GM12878 (cell line): ENCODE data around the gene SMARCC1.

Experiments
- BCL3 ChIP-seq: IDR thresholded peaks from 2 replicates; pipeline ENCODE4 v1.6.1; 2011; ENCODE audit warnings: borderline replicate concordance, low read depth, mild to moderate bottlenecking, moderate library complexity, low read length; ENCODE audit not compliant: insufficient read depth, poor library complexity, severe bottlenecking
- BMI1 ChIP-seq: fragments of 450-650 bp; IDR thresholded peaks from 2 replicates; pipeline ENCODE4 v1.6.1; 2016; ENCODE audit warnings: mild to moderate bottlenecking, moderate library complexity, borderline replicate concordance
- CTCF ChIP-seq, 3 experiments: IDR thresholded peaks in 2 of 3; conservative IDR thresholded peaks in 1 of 3; 2 replicates each; pipeline ENCODE4 v1.5.1; 2011; ENCODE audit warnings: low read depth in 3 of 3, low read length in 3 of 3, mild to moderate bottlenecking in 3 of 3, control low read depth in 2 of 3, moderate library complexity in 2 of 3, inconsistent platforms in 1 of 3, mixed read lengths in 1 of 3; ENCODE audit not compliant: control insufficient read depth in 2 of 3, insufficient read depth in 1 of 3; ENCODE audit errors: extremely low read depth in 1 of 3

GRCh38 chr3:47716656-47717055 is 65.0 kb downstream of the SMARCC1 start:
- no peak for TF ChIP-seq BCL3
- no peak for TF ChIP-seq BMI1
- no peak for TF ChIP-seq CTCF (IDR thresholded peaks at IDR 0.05 in 2 of 3, conservative IDR thresholded peaks at IDR 0.05 in 1 of 3; ENCODE audit: control insufficient read depth in 2 of 3, extremely low read depth in 1 of 3, insufficient read depth in 1 of 3, low read depth in 3 of 3, low read length in 3 of 3)
